HK-2 (cell line): ENCODE data around the gene CAPN2.
"Not testable (repeated sequence)": the region's sequence is repeated elsewhere in the genome, so short reads cannot be mapped to it uniquely, and the experiment has no call there.

ENCODE experiments used
- DNase-seq: peaks from one replicate; pipeline ENCODE4 v3.0.0-alpha.2; 2018; ENCODE audit not compliant: unreplicated experiment

The CAPN2 gene

DNA sequence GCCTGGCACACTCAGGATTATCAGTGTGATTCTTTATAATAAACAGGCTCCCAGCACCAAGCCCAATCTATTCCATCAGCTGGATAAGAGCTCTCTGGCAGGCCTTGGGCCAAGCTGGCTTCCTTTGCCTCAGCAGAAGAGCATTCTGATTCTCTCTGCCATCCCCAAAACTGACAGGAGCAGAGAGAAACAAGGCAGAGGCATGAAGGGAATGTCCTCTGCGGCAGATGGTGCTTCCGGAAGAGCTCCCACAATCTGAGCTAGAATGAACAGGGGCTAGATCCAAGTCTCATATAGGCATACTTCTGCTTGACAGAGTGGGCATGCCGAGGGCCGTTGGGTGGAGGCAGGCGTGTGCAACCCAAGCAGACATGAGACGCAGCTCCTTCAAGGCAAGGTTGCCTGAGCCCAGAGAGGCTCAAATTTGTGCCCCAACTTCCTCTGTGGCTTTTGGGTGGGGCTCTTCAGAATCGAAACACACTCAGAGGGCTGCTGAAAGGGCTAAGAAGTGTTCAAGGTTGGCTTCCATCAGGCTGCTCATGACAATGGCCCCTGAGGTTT, 4.0 kb downstream of the CAPN2 start:
- DNase-seq: no peak

- no peak for DNase-seq
Measured at GRCh38 chr1:223717123-223717522, 4.8 kb downstream of the CAPN2 start.

DNA sequence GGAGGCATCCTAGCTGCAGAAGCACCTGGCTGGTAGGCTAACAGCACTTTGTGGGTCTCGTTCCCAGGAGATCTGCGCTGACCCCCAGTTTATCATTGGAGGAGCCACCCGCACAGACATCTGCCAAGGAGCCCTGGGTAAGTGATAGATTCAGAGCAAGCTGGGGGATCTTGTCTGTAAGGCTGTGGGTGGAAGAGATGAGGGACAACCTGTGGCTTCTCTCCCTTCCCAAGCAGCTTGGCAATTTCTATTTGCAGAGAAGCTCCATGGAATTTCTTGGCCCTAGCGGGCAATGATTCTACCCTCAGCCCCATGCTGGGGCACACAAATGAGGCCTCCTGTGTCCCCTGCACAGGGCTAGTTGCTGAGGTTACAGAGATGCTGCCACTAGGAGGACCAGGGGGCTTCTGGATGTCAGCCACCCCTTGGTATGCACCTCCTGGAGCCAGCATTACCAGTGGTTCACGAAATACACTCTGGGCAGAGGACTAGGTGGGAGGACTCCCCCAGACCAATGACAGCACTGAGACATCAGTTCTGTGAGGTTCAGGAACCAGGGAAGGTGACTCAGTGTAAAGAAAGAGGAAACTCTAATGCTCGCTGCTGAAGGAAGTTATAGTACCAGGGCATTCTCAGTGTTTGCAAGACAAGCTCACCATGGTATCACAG, 5.5 kb downstream of the CAPN2 start:
- no peak for DNase-seq

DNA sequence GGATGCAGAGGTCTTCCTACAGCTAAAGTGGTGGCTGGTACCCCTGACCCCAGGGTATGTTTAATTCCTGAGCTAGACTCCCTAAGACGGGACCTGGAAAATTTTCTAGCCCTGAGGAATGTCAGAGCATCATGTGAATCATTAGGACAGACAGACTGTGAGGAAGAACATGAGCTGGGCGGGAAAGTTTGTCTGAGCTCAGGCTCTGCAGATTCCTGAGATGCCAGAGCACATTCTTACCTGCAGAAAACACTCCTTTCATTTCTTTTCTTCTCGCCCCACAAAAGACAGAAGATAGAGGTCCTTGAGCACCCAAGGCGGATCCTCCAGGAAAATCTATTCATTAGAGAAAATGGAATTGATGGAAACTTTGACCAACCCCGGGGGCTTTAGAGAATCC, 6.5 kb downstream of the CAPN2 start:
- peak; percentile 66 for DNase-seq

GRCh38 chr1:223720971-223721591, 8.7 kb downstream of the CAPN2 start:
- no peak for DNase-seq

DNA sequence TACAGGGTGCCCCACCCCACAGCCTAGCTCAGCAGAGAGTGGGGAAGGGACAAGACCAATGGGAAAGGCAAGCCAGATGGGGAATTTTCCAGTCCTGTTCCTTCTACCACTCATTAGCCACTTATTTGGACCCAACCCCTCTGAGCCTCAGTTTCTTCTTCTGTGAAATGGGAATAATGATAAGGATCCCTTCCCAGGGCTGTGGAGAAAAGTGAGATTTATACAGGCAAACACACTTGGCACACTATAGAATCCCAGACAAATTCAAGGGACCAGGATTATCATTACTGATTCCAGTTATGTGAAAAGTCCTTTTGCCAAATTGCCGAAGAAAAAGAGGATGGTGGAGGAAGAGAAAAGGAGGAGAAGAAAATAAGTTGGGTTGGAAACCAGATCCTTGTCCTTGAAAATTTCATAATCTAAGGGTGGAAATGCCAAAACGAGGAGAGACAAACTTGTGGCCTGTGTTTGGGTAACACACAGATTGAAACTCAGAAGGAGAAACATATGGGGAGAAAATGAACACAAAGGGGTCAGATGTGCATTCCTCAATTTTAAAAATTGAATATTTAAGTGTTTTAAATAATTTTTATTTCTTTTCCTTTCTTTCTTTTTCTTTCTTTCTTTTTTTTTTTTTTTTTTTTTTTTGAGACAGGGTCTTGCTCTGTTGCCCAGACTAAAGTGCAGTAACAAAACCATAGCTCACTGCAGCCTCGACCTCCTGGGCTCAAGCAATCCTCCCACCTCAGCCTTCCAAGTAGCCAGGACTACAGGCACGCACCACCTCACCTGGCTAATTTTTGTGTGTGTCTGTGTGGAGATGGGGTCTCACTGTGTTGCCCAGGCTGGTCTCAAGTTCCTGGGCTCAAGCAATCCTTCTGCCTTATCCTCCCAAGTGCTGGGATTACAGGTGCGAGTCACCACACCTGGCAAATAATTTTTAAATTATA, 9.6 kb downstream of the CAPN2 start:
- no peak for DNase-seq

GRCh38 chr1:223723351-223723904, 11.1 kb downstream of the CAPN2 start:
- DNase-seq: no peak

GRCh38 chr1:223724376-223724775, 12.0 kb downstream of the CAPN2 start:
- DNase-seq: no peak

DNA sequence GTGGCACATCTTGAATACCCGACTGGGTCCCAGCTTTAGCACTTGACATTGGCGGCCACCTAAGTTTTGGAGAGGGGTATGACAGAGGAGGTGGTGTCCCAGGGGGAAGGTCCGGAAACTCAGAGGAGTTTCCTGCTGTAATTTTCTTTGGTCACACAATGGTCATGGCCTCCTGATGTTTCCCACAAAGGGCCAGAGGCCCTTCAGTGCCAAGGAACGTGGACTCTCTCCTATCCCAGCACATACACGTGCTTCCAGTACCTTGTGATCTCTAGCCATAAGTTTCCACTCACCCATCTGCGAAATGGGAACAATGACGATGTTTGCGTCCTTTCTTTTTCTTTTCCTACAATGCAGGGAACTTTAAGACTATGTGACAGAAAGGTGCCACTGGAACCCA, 13.2 kb downstream of the CAPN2 start:
- DNase-seq: no peak

- peak; percentile 97 for DNase-seq
Measured at GRCh38 chr1:223726380-223727001, 14.2 kb downstream of the CAPN2 start.

- DNase-seq: no peak
Measured at GRCh38 chr1:223727541-223727940, 15.2 kb downstream of the CAPN2 start.

DNA sequence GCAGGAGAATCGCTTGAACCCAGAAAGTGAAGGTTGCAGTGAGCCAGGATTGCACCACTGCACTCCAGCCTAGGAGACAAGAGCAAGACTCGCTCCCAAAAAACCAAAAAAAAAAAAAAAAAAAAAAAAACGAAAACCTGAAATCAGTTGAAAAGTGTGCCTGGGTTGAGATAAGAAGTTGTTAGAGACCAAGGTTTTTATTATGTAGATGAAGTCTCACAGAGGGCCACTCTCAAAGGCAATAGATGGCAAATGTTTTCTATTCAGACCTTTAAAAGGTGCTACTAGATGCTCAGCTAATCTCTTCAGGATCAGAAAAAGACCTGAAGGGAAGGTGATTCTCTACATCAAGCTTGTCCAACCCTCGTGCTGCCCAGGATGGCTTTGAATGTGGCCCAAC, 17.6 kb downstream of the CAPN2 start:
- DNase-seq: no peak

DNA sequence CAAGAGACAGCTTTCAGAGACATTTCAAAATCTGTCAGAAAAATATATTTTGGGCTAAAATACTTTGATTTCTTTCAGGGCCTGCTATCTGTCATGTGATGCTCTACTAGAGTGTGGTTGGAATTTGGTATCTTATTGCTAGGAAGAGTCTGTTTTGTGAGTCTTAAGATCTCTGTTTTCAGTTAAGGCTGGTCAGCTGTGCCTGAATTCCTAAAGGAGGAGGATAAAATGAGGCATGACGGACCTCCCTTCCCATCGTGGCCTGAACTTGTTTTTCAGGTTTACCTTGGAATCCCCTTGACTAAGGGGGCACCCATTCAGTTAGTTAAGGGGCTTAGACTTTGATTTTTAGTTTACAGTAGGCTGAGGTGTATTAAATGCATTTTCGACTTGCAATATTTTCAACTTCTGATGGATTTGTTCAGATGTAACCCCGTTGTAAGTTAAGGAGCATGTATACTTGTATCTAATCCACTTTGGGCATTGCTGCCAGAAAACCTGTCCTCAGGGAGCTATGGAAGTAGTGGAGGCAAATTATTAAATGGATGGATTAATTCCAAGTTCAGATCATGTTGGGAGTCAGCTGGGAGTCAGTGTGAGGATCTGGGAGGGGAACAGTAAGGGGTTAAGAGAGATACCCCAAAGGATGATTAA, 18.3 kb downstream of the CAPN2 start:
- DNase-seq: no peak

- no peak for DNase-seq
Measured at GRCh38 chr1:223731133-223731770, 18.9 kb downstream of the CAPN2 start.

- no peak for DNase-seq
Measured at GRCh38 chr1:223732993-223733798, 20.9 kb downstream of the CAPN2 start.

DNA sequence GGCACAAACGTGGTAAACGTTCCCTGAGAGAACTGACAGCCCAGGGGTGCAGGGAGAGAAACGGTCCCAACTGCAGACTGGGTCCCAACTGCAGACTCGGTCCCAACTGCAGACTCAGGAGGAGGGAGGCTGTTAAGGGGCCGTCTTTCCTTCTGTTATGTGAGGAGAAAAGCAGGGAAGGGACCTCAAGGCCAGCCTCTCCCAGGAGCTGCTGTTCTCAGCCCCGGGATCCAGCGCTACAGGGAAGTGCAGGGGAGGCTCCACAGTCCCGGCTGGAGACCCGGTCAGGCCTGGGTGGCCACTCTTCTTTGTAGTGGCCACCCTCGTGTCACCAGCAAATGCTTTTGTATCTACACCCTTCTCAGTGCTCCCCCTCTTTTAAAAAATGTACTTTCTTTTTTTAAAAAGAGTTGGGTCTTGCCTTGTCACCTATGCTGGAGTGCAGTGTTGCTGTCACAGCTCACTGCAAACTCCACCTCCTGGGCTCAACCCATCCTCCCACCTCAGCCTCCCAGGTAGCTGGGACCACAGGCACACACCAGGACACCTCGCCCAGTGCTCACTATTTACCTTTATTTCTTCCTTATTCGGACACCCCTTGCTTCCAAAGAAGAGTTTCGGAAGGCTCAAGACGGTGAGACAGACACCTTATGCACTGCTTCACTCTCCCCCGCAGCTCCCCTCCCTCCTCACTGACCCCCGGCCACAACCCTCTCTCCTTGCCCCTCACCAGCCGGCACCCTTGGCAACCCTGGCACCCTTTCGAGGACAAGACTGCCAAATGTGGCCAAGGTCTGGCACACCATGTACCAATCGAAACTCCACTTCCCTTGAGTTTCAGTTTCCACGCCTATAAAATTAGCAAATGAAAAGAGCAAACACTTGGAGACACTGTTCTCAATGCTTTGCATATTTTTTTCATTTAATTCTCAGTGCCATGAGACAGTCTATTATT, 21.8 kb downstream of the CAPN2 start:
- DNase-seq: no peak

- not testable (repeated sequence) for DNase-seq
Measured at GRCh38 chr1:223736638-223737037, 24.3 kb downstream of the CAPN2 start.

- DNase-seq: no peak
Measured at GRCh38 chr1:223737342-223737741, 25.0 kb downstream of the CAPN2 start.
